ENCODE data around the gene MPC1.

The MPC1 gene

GRCh38 chr6:166325383-166326042, 57.2 kb downstream of the MPC1 start:
- Histone ChIP-seq H3K27me3 (replicated peaks; ENCODE audit: control insufficient read depth, insufficient read depth, low read length, poor library complexity, severe bottlenecking) (no peaks in the 10 kb centered on the region), H3K36me3 (ENCODE audit: control insufficient read depth, insufficient read depth, low read length) (peaks cover 47% of the 10 kb centered on the region), H3K4me3 (ENCODE audit: insufficient read depth, low read depth, low read length, poor library complexity, severe bottlenecking) (no peak overlapping the region), H3K9me3 (ENCODE audit: control insufficient read depth, low read length) (no peaks in the 10 kb centered on the region), H3K27ac (ENCODE audit: insufficient read depth, low read length, poor library complexity, severe bottlenecking) (no peak overlapping the region), H3K4me1 (ENCODE audit: control insufficient read depth, insufficient read depth, low read length, poor library complexity, severe bottlenecking) (no peaks in the 10 kb centered on the region)
- no peak for DNase-seq

DNA sequence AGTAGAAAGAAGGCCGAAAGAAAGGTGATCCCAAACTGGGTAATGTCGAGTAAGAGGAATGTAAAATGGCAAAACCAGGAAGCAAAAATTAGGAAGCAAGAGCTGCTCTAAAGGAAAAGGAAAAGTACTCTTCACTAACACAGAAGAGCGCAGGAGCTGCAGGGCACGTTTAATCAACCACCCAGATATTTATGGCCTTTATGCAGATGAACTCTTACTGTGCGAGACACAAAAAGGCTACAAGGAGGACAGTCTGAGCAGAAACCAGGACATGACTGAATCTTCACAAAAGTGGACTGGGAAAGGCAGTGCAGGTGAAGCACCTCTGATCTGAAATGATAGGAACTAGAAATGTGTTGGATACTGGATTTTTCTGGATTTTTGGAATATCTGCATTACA, 59.3 kb downstream of the MPC1 start:
- no peak overlapping the region for H3K4me3 ChIP-seq (ENCODE audit: insufficient read depth, low read depth, low read length, poor library complexity, severe bottlenecking)
- no peak overlapping the region for H3K27ac ChIP-seq (ENCODE audit: insufficient read depth, low read length, poor library complexity, severe bottlenecking)
- H3K36me3 ChIP-seq (ENCODE audit: control insufficient read depth, insufficient read depth, low read length), result peaks cover 41% of the 10 kb centered on the region
- no peaks in the 10 kb centered on the region for H3K4me1 ChIP-seq (ENCODE audit: control insufficient read depth, insufficient read depth, low read length, poor library complexity, severe bottlenecking)
- no peaks in the 10 kb centered on the region for H3K27me3 ChIP-seq (replicated peaks; ENCODE audit: control insufficient read depth, insufficient read depth, low read length, poor library complexity, severe bottlenecking)
- DNase-seq, result no peak
- no peaks in the 10 kb centered on the region for H3K9me3 ChIP-seq (ENCODE audit: control insufficient read depth, low read length)

GRCh38 chr6:166318649-166319600, 63.8 kb downstream of the MPC1 start:
- DNase-seq, result no peak
- Histone ChIP-seq H3K4me3 (ENCODE audit: insufficient read depth, low read depth, low read length, poor library complexity, severe bottlenecking) (no peak overlapping the region), H3K36me3 (ENCODE audit: control insufficient read depth, insufficient read depth, low read length) (peaks cover 16% of the 10 kb centered on the region)

GRCh38 chr6:166318227-166318626, 64.5 kb downstream of the MPC1 start:
- Histone ChIP-seq H3K4me1 (ENCODE audit: control insufficient read depth, insufficient read depth, low read length, poor library complexity, severe bottlenecking) (no peaks in the 10 kb centered on the region), H3K27me3 (replicated peaks; ENCODE audit: control insufficient read depth, insufficient read depth, low read length, poor library complexity, severe bottlenecking) (no peaks in the 10 kb centered on the region), H3K27ac (ENCODE audit: insufficient read depth, low read length, poor library complexity, severe bottlenecking) (no peak overlapping the region), H3K4me3 (ENCODE audit: insufficient read depth, low read depth, low read length, poor library complexity, severe bottlenecking) (no peak overlapping the region), H3K9me3 (ENCODE audit: control insufficient read depth, low read length) (no peaks in the 10 kb centered on the region), H3K36me3 (ENCODE audit: control insufficient read depth, insufficient read depth, low read length) (peaks cover 10% of the 10 kb centered on the region)
- no peak for DNase-seq

More at GRCh38 chr6:166318649-166319600, 63.8 kb downstream of the MPC1 start:
- Histone ChIP-seq H3K27me3 (replicated peaks; ENCODE audit: control insufficient read depth, insufficient read depth, low read length, poor library complexity, severe bottlenecking) (no peaks in the 10 kb centered on the region), H3K4me1 (ENCODE audit: control insufficient read depth, insufficient read depth, low read length, poor library complexity, severe bottlenecking) (no peaks in the 10 kb centered on the region), H3K27ac (ENCODE audit: insufficient read depth, low read length, poor library complexity, severe bottlenecking) (no peak overlapping the region), H3K9me3 (ENCODE audit: control insufficient read depth, low read length) (no peaks in the 10 kb centered on the region)

DNA sequence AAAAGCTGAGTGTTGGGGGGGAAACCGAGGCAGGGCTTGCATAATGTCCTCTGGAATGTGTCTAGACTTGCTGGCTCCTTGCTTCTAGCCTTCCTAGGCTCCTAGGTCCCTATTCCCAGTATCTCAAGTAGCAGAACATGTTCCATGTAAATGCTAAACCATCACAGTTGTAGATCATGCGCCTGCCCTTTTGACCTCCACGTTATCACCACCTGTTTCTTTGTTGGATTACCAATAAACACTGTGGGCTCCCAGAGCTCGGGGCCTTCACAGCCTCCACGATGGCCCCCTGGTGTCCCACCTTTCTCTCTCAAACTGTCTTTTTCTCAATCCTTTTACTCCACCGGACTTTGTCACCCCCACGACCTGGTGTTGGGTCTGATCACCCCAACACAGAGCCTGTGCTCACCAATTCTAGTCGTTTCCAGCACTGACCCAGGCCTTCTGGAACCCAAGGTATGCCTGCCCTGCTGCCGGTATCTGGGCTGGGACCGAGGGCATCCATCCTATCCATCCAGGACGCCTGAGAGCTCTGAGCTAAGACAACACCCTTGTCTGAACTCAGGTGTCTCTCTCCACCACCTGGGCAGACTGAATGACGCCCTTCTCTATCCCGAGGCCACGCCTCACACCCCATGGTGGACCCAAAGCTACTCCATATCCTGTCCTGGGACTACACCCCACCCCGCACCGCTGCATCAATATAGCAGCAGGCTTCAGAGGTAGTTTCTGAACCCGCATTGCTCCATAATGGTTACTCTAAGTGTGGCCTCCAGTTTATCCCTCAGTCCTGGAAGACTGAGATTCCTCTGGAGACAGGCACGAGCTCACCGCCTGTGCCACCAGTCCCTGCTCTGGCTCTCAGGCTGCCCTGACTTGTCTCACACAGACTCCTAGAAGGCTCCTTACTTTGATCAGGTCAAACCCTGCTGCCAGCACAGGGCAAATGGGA, 65.2 kb downstream of the MPC1 start:
- Histone ChIP-seq H3K36me3 (ENCODE audit: control insufficient read depth, insufficient read depth, low read length) (peaks cover 4% of the 10 kb centered on the region), H3K9me3 (ENCODE audit: control insufficient read depth, low read length) (no peaks in the 10 kb centered on the region), H3K4me1 (ENCODE audit: control insufficient read depth, insufficient read depth, low read length, poor library complexity, severe bottlenecking) (no peaks in the 10 kb centered on the region), H3K4me3 (ENCODE audit: insufficient read depth, low read depth, low read length, poor library complexity, severe bottlenecking) (no peak overlapping the region), H3K27ac (ENCODE audit: insufficient read depth, low read length, poor library complexity, severe bottlenecking) (no peak overlapping the region), H3K27me3 (replicated peaks; ENCODE audit: control insufficient read depth, insufficient read depth, low read length, poor library complexity, severe bottlenecking) (no peaks in the 10 kb centered on the region)
- DNase-seq, result no peak

DNA sequence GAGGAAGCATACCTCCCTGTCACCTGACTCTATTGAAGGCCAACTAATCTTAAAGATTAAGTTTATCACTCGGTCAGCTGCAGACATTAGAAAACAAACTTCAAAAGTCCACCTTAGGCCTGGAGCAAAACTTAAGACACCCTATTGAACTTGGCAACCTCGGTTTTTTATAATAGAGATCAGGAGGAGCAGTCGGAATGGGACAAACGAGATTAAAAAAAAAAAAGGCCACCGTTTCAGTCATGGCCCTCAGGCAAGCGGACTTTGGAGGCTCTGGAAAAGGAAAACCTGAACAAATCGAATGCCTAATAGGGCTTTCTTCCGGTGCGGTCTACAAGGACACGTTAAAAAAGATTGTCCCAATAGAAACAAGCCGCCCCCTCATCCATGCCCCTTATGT, 67.3 kb downstream of the MPC1 start:
- DNase-seq, result no peak
- Histone ChIP-seq H3K36me3 (ENCODE audit: control insufficient read depth, insufficient read depth, low read length) (no peaks in the 10 kb centered on the region), H3K27ac (ENCODE audit: insufficient read depth, low read length, poor library complexity, severe bottlenecking) (no peak overlapping the region), H3K4me1 (ENCODE audit: control insufficient read depth, insufficient read depth, low read length, poor library complexity, severe bottlenecking) (no peaks in the 10 kb centered on the region), H3K9me3 (ENCODE audit: control insufficient read depth, low read length) (no peaks in the 10 kb centered on the region), H3K4me3 (ENCODE audit: insufficient read depth, low read depth, low read length, poor library complexity, severe bottlenecking) (no peak overlapping the region), H3K27me3 (replicated peaks; ENCODE audit: control insufficient read depth, insufficient read depth, low read length, poor library complexity, severe bottlenecking) (no peaks in the 10 kb centered on the region)
